Posterior cingulate gyrus (tissue), 11 donors: ENCODE results near the gene CEP70.

Source experiments
- DNase-seq, 10 donors: peaks; one replicate each; pipeline versions ENCODE4 v3.0.0 to v3.0.0-alpha.2; 2020 to 2021; ENCODE audit warnings: mixed read lengths in 3 of 10
- intact Hi-C: fragments of 100-400 bp; cut with DNase I; formaldehyde crosslinking; loops from one replicate; pipeline ENCODE4 v1.15.1; 2023

CEP70 gene

DNA sequence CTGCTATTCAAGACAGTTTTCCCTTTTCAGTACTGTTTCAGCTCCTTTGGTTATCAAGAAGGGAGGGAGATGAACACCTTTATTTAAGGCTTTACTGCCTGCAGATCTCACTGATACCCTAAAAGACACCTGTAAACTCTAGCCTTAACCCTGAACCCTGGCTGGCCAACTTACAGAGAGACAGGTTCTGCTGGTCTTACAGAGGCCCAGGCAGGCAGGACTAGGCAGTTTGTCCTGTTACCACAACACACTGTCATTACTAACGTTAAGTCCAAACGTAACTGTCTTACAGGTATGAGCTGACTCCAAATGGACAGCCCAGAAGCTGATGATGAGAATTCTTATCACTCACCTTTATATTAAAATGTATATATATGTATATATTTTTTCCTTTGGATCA, 117.5 kb downstream of the CEP70 start:
- intact Hi-C loops, result loop anchor here (10.0 kb wide), 1 partner anchor 438 kb away; no protein-coding TSS in a partner anchor
- DNase-seq, result no peak

DNA sequence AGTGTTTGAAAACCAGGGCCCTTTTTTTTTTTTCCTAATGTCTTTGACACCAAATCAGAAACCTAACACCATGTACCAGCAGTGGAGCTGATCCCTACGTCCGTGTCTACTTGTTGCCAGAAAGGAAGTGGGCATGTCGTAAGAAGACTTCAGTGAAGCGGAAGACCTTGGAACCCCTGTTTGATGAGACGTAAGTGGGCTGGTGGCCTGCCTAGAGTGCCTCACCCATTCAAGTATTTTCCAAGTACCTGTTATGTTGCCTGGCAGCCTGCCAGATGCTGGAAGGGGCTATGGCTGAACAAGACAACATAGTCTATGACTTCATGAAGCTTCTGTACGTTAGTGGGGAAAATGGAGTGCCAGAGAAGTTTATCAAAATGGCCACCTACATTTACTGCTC, 119.9 kb downstream of the CEP70 start:
- intact Hi-C loops, result loop anchor here (10.0 kb wide), 1 partner anchor 441 kb away; no protein-coding TSS in a partner anchor
- no peak for DNase-seq

DNA sequence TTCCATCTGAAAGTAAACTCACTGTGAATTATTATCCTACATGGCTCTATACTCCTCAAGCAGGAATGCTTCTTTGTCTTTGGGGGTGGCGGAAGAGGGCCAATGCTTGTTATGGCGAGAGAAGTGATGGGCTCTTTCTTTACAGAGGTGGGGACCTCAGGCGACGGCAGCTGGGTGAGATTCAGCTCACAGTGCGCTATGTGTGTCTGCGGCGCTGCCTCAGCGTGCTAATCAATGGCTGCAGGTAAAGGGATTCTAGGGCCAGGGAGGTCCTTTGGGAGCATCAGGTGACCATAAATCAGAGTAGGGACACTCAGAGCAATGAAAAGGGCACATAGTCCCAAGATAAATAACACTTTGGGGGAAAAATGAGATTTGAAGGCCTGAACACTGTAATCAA, 120.7 kb downstream of the CEP70 start:
- DNase-seq, result no peak
- intact Hi-C loops, result loop anchor here (10.0 kb wide), 1 partner anchor 441 kb away; no protein-coding TSS in a partner anchor

DNA sequence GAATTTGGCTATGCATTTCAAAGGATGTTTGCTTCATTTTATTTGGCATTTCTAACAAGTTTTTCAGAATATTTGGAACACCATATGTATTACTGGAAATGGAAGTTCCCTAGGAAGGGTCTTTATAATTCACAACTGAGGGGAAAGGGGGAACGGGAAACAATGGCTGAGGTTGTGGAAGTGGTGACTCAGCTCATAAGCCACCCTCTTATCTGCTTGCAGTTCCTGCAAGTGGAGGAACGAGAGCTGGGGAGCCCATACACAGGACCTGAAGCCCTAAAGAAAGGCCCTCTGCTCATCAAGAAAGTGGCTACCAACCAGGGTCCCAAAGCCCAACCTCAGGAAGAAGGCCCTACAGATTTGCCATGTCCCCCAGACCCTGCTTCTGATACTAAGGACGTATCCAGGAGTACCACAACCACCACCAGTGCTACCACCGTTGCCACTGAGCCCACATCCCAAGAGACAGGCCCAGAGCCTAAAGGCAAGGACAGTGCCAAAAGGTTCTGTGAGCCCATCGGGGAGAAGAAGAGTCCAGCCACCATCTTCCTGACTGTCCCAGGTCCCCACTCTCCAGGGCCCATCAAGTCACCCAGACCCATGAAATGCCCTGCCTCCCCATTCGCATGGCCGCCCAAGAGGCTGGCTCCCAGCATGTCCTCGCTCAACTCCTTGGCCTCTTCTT, 121.8 kb downstream of the CEP70 start:
- intact Hi-C loops, result loop anchor here (10.0 kb wide), 1 partner anchor 443 kb away; no protein-coding TSS in a partner anchor
- no peak for DNase-seq

DNA sequence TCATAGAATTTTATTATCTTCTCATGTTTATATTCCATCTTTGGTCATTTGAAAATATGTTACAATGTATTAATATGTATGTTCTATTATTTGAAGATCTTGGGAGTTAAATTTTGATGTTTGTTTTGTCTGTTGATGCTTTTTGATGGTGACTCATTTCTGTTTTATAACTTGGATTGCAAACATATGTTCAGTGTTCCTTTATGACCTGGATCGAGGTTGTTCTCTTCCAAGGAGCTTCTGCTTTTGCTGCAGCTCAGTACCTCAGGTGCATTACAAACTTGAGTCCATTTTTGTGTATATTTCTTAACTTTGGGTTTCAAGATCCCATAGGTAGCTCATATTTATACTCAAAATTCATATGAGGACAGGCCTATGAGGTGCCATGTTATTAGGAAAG, 122.6 kb downstream of the CEP70 start:
- intact Hi-C loops, result loop anchor here (10.0 kb wide), 1 partner anchor 443 kb away; no protein-coding TSS in a partner anchor
- DNase-seq, result no peak

DNA sequence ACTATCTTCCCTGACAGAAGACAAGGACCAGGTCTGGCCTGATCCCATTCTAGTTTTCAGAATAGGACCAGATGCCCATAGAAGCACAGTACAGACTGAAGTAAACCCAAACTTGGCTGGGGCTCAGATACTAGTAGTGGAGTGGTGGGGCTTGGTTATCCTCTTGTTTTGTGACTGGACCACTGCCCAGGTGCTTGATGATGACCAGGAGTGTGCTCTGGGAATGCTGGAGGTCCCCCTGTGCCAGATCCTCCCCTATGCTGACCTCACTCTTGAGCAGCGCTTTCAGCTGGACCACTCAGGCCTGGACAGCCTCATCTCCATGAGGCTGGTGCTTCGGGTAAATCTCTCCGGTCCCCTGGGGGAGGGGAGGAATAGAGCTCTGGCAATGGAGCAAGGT, 123.4 kb downstream of the CEP70 start:
- intact Hi-C loops, result loop anchor here (10.0 kb wide), 1 partner anchor 444 kb away; no protein-coding TSS in a partner anchor
- no peak for DNase-seq

DNA sequence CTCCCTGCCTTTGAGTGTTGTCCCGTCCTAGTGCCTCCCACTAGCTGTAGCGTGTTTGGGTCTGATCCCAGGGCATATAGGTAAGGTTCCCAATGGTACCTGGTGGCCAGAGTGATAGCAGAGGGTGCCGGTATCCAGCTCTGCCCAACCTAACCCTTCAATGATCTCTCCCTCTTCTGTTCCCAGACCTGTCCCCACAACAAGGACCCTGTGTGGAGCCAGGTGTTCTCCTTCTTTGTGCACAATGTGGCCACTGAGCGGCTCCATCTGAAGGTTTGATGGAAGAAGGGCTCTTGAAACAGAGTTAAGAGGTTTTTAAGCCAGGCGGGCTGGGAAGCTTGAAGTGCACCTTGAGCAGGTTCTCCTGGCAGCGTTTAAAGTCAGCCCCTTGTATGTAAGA, 124.2 kb downstream of the CEP70 start:
- DNase-seq, result no peak
- intact Hi-C loops, result loop anchor here (10.0 kb wide), 1 partner anchor 445 kb away; no protein-coding TSS in a partner anchor

DNA sequence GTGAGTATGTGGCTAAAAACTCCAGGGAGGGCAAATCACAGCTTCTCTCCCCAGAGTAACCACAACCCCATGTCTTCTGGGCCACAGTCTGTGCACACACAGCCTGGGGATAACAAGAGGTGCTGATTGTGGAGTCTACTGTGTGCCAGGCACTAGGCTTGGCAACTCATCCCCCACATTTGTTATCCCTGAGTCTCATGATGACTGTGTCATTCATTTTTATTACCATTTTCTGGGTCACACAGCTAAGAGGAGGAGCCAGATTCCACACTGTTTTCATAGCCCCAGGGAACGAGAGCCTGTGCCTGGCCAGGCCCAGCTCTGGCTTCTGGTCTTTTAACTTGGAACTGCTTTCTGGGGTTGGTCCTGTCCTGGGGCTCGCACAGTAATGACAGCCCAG, 125.2 kb downstream of the CEP70 start:
- DNase-seq, result no peak
- intact Hi-C loops, result no loop called here

DNA sequence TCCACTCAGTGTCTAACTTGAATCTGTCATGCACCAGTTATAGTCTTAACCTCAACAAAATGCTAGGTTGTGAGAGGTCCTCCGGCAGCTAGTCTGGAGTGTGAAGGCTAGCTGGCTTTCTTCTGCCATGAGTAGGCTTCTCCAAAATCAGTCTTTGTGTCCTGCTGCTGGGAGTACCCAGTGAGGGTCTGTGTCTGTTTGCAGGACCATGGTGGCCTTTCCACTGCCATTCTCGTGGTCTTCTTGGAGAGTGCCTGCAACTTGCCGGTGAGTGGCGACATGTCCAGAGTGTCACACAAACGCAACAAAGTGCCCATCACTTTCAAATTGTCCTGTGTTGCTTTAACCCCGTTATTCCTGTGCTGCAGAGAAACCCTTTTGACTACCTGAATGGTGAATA, 125.6 kb downstream of the CEP70 start:
- intact Hi-C loops, result no loop called here
- no peak for DNase-seq

DNA sequence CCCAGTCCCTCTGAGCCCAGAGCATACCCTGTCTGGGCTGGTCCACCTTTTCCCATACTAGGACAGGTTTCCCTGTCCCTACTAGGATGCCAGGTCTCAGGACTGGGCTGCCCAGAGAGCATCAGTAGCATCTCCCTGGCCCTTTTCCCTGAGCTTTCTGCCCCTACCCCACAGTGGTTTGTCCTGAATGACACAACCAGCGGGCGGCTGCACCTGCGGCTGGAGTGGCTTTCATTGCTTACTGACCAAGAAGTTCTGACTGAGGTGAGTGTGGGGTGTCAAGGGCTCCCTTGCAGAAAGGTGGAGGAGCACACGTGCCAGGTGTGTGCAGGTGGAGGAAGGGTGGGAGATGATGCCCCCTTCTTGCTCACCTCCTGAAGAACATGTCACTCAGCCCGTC, 126.1 kb downstream of the CEP70 start:
- intact Hi-C loops, result no loop called here
- no peak for DNase-seq

DNA sequence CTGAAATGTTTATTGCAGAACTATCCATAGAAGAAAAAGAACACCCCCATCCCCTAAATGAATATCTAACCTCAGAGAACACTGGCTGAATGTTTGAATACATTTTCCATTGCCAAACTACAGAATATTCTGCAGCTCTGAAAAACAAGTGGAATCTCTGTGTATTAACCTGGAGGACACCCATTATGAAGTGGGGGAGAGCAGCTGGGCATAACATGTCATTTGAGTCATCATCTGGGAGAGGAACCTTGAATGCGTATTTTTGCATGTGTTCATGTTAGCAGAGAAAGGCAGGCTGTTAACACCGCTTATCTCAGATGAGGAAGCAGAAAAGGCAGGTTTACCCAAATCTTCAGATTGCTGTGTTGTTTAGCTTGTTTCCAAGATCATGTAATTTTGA, 128.1 kb downstream of the CEP70 start:
- DNase-seq, result no peak
- intact Hi-C loops, result no loop called here

DNA sequence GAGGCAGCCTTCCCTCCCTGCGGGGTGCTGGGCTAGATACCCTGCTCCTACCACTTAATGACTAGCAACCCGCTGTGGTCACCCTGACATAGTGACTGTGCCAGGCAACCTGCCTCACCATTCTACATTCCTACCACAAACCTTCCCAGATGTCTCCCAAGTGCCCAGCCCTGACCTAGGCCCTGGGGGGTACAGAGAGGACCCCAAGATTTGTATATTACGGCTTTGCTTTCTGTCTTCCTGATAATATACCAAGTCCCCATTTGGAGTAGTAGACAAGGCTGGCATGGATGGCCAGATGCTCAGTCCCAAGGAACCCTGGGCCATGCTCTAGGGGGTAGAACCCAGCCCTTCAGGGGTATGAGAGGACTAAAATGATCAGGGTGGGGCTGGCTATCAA, 128.6 kb downstream of the CEP70 start:
- intact Hi-C loops, result no loop called here
- DNase-seq, result no peak

DNA sequence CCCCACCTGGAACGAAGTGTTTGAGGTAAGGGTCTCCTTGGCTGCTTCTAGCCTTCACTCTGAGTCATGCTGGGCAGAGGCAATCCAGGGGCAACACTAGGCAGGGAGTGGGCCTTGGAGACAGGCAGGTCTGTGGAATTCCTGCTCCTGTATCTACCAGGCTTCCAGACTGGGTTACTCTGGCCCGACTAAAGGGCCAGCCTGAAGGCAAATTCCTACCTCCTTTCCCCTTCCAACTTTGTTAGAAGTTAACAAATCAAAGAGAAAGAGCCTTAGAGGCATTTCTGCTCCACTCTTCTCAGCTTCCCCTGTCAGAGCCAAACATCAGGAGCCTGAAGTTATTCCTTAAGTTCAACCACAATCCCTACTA, 129.6 kb downstream of the CEP70 start:
- no peak for DNase-seq
- intact Hi-C loops, result no loop called here

DNA sequence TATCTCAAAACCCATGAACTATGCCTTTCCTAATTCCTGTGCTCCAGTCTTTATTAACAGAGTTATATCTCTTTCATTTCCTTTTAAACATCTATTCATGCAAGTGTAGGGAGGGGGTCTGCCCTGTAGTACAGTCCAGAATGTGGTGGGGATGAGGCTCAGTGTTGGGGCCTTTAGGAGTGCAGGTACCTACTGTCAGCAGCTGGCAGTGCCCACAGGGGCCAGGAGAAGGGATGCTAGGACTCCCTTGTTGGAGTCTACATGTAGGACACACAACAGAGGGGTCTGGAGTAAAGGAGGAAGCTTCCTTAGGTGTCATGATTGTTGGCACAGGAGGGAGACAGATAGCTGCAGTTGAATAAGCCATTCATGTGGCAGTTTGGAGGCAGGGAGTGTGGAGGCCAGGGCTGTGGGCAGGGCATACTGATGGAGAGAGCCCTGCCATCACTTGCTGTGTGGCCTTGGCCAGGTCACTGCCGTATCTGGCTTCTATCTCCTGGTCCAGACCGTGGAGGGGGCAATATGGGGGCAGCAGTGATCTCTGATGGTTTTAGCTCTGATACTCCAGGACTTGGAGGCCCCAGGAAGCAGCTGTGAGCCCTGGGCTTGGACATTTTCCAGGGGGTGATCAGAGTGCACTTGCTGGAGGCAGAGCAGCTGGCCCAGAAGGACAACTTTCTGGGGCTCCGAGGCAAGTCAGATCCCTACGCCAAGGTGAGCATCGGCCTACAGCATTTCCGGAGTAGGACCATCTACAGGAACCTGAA, 130.2 kb downstream of the CEP70 start:
- DNase-seq, result no peak
- intact Hi-C loops, result no loop called here

DNA sequence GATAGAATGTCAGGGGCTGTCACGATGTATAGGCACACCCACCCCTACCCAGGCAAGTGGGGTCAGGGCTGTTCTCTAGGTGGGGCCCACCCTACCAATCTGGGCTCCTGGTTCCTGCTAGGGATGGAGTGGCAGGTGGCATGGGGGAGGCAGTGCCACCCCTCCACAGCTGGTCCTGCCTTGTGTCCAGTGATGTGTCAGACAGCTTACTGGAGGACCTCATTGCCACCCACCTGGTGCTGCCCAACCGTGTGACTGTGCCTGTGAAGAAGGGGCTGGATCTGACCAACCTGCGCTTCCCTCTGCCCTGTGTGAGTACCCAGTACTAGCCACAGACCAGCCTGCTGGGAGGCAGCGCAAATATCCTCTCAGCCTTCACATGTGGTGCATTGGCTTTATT, 132.2 kb downstream of the CEP70 start:
- intact Hi-C loops, result no loop called here
- DNase-seq, result no peak

DNA sequence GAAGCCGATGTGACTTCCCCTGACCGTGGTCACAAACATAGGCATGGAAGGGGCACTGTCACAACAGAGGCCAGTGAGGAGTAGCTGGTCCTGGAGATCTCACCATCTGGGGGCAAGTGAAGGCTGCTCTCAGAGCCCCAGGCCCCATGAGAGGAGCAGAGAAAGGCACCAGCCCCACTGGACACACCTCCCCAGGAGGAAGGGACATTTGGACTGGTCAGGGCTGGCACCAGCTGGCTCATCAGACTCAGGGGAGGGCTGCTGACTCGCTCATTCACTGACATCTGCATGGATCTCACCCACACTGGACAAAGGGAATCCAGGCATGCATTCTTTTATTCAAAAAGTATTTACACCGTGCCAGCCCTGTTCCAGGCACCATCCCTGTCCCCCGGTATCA, 132.8 kb downstream of the CEP70 start:
- intact Hi-C loops, result no loop called here

DNA sequence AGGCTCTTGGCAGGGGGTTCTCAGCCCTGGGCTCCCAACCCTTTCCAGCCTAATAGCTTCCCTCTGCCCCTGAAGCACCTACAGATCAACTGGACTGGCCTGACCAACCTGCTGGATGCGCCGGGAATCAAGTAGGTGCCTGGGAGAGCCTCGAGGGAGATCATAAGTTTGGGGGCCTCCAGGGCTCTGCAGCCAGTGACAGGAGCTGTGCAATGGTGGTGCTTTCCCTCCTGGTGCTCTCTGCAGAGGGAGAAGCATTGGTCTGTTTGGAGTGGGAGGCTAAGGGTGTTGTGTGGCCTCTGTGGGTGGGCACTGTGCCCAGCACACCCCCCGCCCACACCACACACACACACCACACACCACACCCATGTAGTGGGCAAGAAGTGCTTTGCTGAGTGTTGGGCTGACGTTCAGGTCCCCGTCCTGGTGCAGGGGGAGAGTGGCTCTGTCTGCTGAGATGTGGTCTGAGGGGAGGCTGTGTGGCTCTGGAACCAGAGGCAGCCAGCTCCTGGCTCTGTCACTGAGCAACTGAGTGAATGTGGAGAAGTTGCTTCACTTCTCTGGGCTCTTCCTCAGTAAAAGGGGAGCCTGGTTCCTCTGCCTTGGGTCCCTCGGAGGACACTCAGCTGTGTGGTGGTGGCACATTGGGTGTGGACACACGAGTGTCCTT, 133.4 kb downstream of the CEP70 start:
- no peak for DNase-seq
- intact Hi-C loops, result no loop called here

More for the DNA sequence above, 132.8 kb downstream of the CEP70 start:
- no peak for DNase-seq

DNA sequence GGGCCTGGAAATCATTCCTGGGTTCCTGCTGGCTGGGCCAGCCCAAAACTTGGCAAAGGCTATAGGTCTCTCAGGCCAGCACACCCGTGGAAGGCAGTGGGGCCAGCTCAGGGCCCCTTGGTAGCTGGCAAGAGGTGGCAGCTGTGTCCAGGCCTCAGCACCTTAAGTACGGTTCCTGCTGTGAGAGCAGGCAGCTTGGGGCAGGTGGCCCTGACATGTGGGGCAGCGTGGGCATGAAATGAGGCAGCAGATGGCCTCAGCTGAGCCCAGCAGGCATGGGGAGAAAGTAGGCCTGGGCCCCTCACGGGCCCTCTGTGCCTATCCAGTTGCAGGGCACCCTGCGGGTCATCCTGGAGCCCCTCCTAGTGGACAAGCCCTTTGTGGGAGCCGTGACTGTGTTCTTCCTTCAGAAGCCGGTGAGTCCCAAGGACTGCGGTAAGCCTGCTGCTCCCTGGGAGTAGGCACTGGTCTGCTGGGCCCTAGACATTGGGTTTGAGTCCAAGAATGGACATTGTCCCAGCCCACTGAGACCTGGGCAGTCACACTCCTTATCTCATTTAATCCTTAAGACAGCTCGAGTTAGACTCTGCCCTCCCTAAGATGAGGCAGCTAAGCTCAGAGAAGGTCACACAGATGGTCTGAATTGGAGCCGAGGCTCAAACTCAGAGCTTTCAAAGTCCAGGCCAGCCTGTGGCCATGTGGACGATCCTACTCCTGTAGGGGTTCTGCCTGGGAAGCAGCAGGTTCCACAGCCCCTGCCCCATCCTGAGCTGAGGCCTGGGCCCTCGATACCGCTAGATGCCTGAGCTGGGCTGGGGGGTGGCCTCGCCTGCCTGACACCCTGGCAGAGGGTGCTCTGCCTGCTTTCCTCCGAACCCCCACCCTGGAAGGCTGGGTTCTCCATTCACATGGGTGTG, 134.2 kb downstream of the CEP70 start:
- no peak for DNase-seq
- intact Hi-C loops, result no loop called here

DNA sequence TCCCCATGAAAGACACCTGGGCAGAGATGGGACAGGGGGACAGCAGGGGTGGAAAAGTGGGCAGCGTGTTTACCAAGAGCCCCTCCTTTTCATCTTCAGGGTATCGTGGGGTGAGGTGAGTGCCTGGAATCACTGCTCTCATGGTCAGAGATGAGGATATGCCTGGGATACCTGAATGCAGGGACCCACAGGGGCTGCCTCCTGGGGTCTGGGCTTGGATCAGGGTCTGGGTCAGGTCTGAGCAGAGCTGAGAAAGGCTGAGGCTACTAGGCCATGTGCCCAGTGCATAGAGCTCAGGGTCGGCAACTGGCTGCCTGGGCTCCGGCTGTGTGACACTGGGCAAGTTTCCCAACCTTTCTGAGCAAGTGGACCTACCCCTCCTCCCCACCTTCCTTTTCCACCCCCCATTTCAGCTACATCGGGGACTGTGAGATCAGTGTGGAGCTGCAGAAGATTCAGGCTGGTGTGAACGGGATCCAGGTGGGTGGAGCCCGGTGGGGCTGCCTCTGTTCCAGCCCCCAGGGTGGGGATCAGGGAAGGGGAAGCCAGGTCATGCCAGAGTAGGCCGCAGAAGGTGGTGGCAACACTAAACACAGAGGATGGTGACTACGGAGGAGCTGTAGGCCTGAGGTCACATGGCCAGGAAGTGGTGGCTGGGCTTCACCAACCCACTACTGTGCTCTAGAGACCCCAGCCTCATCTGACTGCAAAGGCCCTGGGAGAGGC, 135.1 kb downstream of the CEP70 start:
- intact Hi-C loops, result no loop called here

More for the DNA sequence above, 135.1 kb downstream of the CEP70 start:
- DNase-seq, result no peak
